H1 (cell line): ENCODE results near the gene CYBB. TPM values are rescaled to one million over a fixed set of nuclear protein-coding genes. Genes with fewer than 3 reads are reported as not detected.

ENCODE experiments used
- BACH1 ChIP-seq: IDR thresholded peaks from 2 replicates; pipeline ENCODE4 v1.6.1; 2012; ENCODE audit warnings: low read length, improper control_type of control experiment
- CHD1 ChIP-seq: IDR thresholded peaks from 2 replicates; pipeline ENCODE4 v1.6.1; 2012; ENCODE audit warnings: low read depth, low read length, improper control_type of control experiment
- EP300 ChIP-seq, 2 experiments: IDR thresholded peaks; 1 replicate in 1 of 2; 2 replicates in 1 of 2; pipeline ENCODE4 v1.6.1; 2011 to 2012; ENCODE audit warnings: low read depth in 2 of 2, low read length in 2 of 2, mild to moderate bottlenecking in 2 of 2, borderline replicate concordance in 1 of 2, inconsistent platforms in 1 of 2, moderate library complexity in 1 of 2
- HDAC2 ChIP-seq, 2 experiments: fragments of 300-600 bp in 1 of 2; sonication (generic) in 1 of 2; IDR thresholded peaks; 2 replicates each; pipeline ENCODE4 v1.6.1; 2011 to 2012; ENCODE audit warnings: low read depth in 2 of 2, low read length in 2 of 2, mild to moderate bottlenecking in 2 of 2, moderate library complexity in 2 of 2, borderline replicate concordance in 1 of 2, inconsistent platforms in 1 of 2
- KDM1A ChIP-seq: fragments of 200-600, 300-600 bp; sonication (generic); IDR thresholded peaks from 2 replicates; pipeline ENCODE4 v1.7.1; 2016; ENCODE audit warnings: mild to moderate bottlenecking, low read length, borderline replicate concordance
- KDM5A ChIP-seq: fragments of 200-600 bp; IDR thresholded peaks from 2 replicates; pipeline ENCODE4 v1.7.1; 2012; ENCODE audit warnings: mild to moderate bottlenecking, low read length, inconsistent platforms, mixed read lengths
- NANOG ChIP-seq: IDR thresholded peaks from 2 replicates; pipeline ENCODE4 v1.6.1; 2011; ENCODE audit warnings: low read length, low read depth, mild to moderate bottlenecking, inconsistent platforms; ENCODE audit not compliant: insufficient read depth, poor library complexity, severe bottlenecking
- RXRA ChIP-seq: IDR thresholded peaks from 2 replicates; pipeline ENCODE4 v1.6.1; 2011; ENCODE audit warnings: low read depth, mild to moderate bottlenecking, low read length, moderate library complexity; ENCODE audit not compliant: insufficient read depth
- SIRT6 ChIP-seq: IDR thresholded peaks from one replicate; pipeline ENCODE4 v1.7.1; 2012; ENCODE audit warnings: low read length, inconsistent platforms
- USF2 ChIP-seq: IDR thresholded peaks from 2 replicates; pipeline ENCODE4 v1.6.1; 2011; ENCODE audit warnings: low read length, improper control_type of control experiment
- polyA plus RNA-seq, 7 experiments: library from polyadenylated mRNA; depleted of rRNA in 3 of 7; stranded (reverse) in 5 of 7; unstranded in 2 of 7; fragments of >200 nt in 5 of 7; fragments of 200-250 nt in 2 of 7; gene quantifications; 1 replicate in 5 of 7; 2 replicates in 1 of 7; 4 replicates in 1 of 7; pipeline versions ENCODE4 v1.2.1 to v1.2.3, GENCODE V29; 2011 to 2013; ENCODE audit warnings: missing spikeins in 2 of 7, mixed read lengths in 2 of 7
- total RNA-seq: library from RNA; stranded (reverse); fragmentation: NEBNext Ultra II Directional; extraction: Animal tissue kit (Norgen Biotek cat#: 25700); gene quantifications from 2 replicates; pipeline ENCODE4 v1.2.1, GENCODE V29; 2021

Gene CYBB
- total and polyA plus RNA-seq, 2 of the 8 experiments (the other 6 are each of a cell fraction or from before 2014, with no cell fraction given), result 0.03 to 0.09 TPM

GRCh38 chrX:37846934-37847732, 67.3 kb downstream of the CYBB start, which contains the start of gene DYNLT3 (continued):
- TF ChIP-seq USF2, result no peak
- no peak for TF ChIP-seq NANOG
- no peak for TF ChIP-seq RXRA
- TF ChIP-seq EP300 (IDR thresholded peaks at IDR 0.05; ENCODE audit: borderline replicate concordance in 1 of 2, low read depth in 2 of 2, low read length in 2 of 2), result no peak
- TF ChIP-seq SIRT6, result no peak
- no peak for TF ChIP-seq BACH1
- TF ChIP-seq HDAC2 (IDR thresholded peaks at IDR 0.05; ENCODE audit: borderline replicate concordance in 1 of 2, low read depth in 2 of 2, low read length in 2 of 2), result no peak
- TF ChIP-seq KDM5A, result no peak
- TF ChIP-seq CHD1, result no peak
- no peak for TF ChIP-seq KDM1A
